Skeletal muscle tissue (tissue), 4 donors: ENCODE results near the gene PALD1. TPM values are rescaled to one million over a fixed set of nuclear protein-coding genes. Genes with fewer than 3 reads are reported as not detected.

ENCODE experiments used
- H3K27ac ChIP-seq: one replicate; pipeline ENCODE4 v1.7.0; 2013; ENCODE audit warnings: mild to moderate bottlenecking, low read depth, low read length, inconsistent platforms
- H3K27me3 ChIP-seq, 3 donors: one replicate each; pipeline ENCODE4 v1.7.0; 2013; ENCODE audit warnings: low read length in 3 of 3; ENCODE audit not compliant: control insufficient read depth in 3 of 3, insufficient read depth in 3 of 3
- H3K36me3 ChIP-seq, 3 donors: one replicate each; pipeline ENCODE4 v1.7.0; 2013; ENCODE audit warnings: low read length in 3 of 3; ENCODE audit not compliant: control insufficient read depth in 3 of 3, insufficient read depth in 3 of 3
- H3K4me1 ChIP-seq, 3 donors: one replicate each; pipeline ENCODE4 v1.7.0; 2013; ENCODE audit warnings: low read length in 3 of 3, mild to moderate bottlenecking in 3 of 3; ENCODE audit not compliant: control insufficient read depth in 3 of 3, insufficient read depth in 3 of 3
- H3K4me3 ChIP-seq, 3 donors: one replicate each; pipeline ENCODE4 v1.7.0; 2013; ENCODE audit warnings: low read length in 3 of 3
- H3K9ac ChIP-seq, 3 donors: one replicate each; pipeline ENCODE4 v1.7.0; 2013; ENCODE audit warnings: low read length in 3 of 3, mild to moderate bottlenecking in 3 of 3, moderate library complexity in 2 of 3, low read depth in 1 of 3
- H3K9me3 ChIP-seq, 3 donors: one replicate each; pipeline ENCODE4 v1.7.0; 2013; ENCODE audit warnings: low read length in 3 of 3; ENCODE audit not compliant: control insufficient read depth in 3 of 3
- total RNA-seq: library from RNA; depleted of rRNA; stranded (reverse); fragments of >200 nt; gene quantifications from one replicate; pipeline ENCODE4 v1.2.3, GENCODE V29; 2014
- donor health status: Osteomylitis.

PALD1 gene
- total RNA-seq, 1 donor from 2014 or later: 15.7 TPM

- no peaks in the 10 kb centered on the region for H3K9me3 ChIP-seq
These were observed 54.1 kb downstream of the PALD1 start for GRCh38 chr10:70532554-70533188.

GRCh38 chr10:70533189-70533558, 54.6 kb downstream of the PALD1 start:
- H3K36me3 ChIP-seq: peaks cover 0 to 4% (median 0%) of the 10 kb centered on the region in 3 donors
- no peaks in the 10 kb centered on the region for H3K9me3 ChIP-seq
- H3K27ac ChIP-seq: no peak overlapping the region
- peak overlapping the region in 1 of 3 donors; percentile 33 for H3K9ac ChIP-seq
- H3K4me1 ChIP-seq: peaks cover 0 to 10% (median 0%) of the 10 kb centered on the region in 3 donors
- no peaks in the 10 kb centered on the region for H3K27me3 ChIP-seq
- no peak overlapping the region for H3K4me3 ChIP-seq

More at GRCh38 chr10:70532554-70533188, 54.1 kb downstream of the PALD1 start:
- peaks cover 0 to 5% (median 0%) of the 10 kb centered on the region in 3 donors for H3K4me1 ChIP-seq
- no peaks in the 10 kb centered on the region for H3K27me3 ChIP-seq
- H3K27ac ChIP-seq: no peak overlapping the region
- no peak overlapping the region for H3K9ac ChIP-seq
- peaks cover 0 to 4% (median 0%) of the 10 kb centered on the region in 3 donors for H3K36me3 ChIP-seq
- no peak overlapping the region for H3K4me3 ChIP-seq

GRCh38 chr10:70534281-70534680, 55.7 kb downstream of the PALD1 start:
- Histone ChIP-seq H3K9me3 (no peaks in the 10 kb centered on the region), H3K36me3 (peaks cover 0 to 4% (median 0%) of the 10 kb centered on the region in 3 donors), H3K27me3 (no peaks in the 10 kb centered on the region), H3K27ac (no peak overlapping the region), H3K4me3 (no peak overlapping the region), H3K9ac (no peak overlapping the region), H3K4me1 (peaks cover 0 to 6% (median 0%) of the 10 kb centered on the region in 3 donors)

GRCh38 chr10:70535001-70535400, 56.4 kb downstream of the PALD1 start:
- Histone ChIP-seq H3K27me3 (no peaks in the 10 kb centered on the region), H3K36me3 (peaks cover 0 to 4% (median 0%) of the 10 kb centered on the region in 3 donors), H3K9me3 (no peaks in the 10 kb centered on the region), H3K4me1 (peaks cover 0 to 6% (median 0%) of the 10 kb centered on the region in 3 donors), H3K4me3 (no peak overlapping the region), H3K9ac (no peak overlapping the region), H3K27ac (no peak overlapping the region)

- Histone ChIP-seq H3K36me3 (peaks cover 0 to 2% (median 0%) of the 10 kb centered on the region in 3 donors), H3K27ac (no peak overlapping the region)
These were observed 56.9 kb downstream of the PALD1 start for GRCh38 chr10:70535451-70535850.

GRCh38 chr10:70536196-70536861, 57.8 kb downstream of the PALD1 start:
- Histone ChIP-seq H3K27me3 (no peaks in the 10 kb centered on the region), H3K9me3 (no peaks in the 10 kb centered on the region), H3K27ac (no peak overlapping the region), H3K4me3 (no peak overlapping the region), H3K4me1 (peaks cover 0 to 6% (median 2%) of the 10 kb centered on the region in 3 donors), H3K36me3 (peaks cover 0 to 4% (median 2%) of the 10 kb centered on the region in 3 donors), H3K9ac (no peak overlapping the region)

More at GRCh38 chr10:70535451-70535850, 56.9 kb downstream of the PALD1 start:
- Histone ChIP-seq H3K27me3 (no peaks in the 10 kb centered on the region), H3K4me3 (no peak overlapping the region), H3K4me1 (peaks cover 0 to 6% (median 2%) of the 10 kb centered on the region in 3 donors), H3K9ac (no peak overlapping the region), H3K9me3 (no peaks in the 10 kb centered on the region)

GRCh38 chr10:70537398-70538194, 59.0 kb downstream of the PALD1 start:
- H3K4me1 ChIP-seq: peaks cover 0 to 6% (median 2%) of the 10 kb centered on the region in 3 donors
- peaks cover 0 to 6% (median 2%) of the 10 kb centered on the region in 3 donors for H3K36me3 ChIP-seq
- peak overlapping the region in 1 of 3 donors; percentile 8 for H3K9ac ChIP-seq
- no peaks in the 10 kb centered on the region for H3K27me3 ChIP-seq
- H3K4me3 ChIP-seq: no peak overlapping the region
- no peak overlapping the region for H3K27ac ChIP-seq
- no peaks in the 10 kb centered on the region for H3K9me3 ChIP-seq

- H3K36me3 ChIP-seq: peaks cover 0 to 6% (median 2%) of the 10 kb centered on the region in 3 donors
- no peak overlapping the region for H3K27ac ChIP-seq
- H3K9ac ChIP-seq: peak overlapping the region in 1 of 3 donors; percentile 8
- H3K9me3 ChIP-seq: no peaks in the 10 kb centered on the region
- H3K4me3 ChIP-seq: no peak overlapping the region
- peaks cover 0 to 6% (median 2%) of the 10 kb centered on the region in 3 donors for H3K4me1 ChIP-seq
- no peaks in the 10 kb centered on the region for H3K27me3 ChIP-seq
These were observed 59.6 kb downstream of the PALD1 start for GRCh38 chr10:70538195-70538520.

GRCh38 chr10:70538731-70539338, 60.3 kb downstream of the PALD1 start:
- Histone ChIP-seq H3K4me1 (peaks cover 0 to 6% (median 2%) of the 10 kb centered on the region in 3 donors), H3K27ac (no peak overlapping the region), H3K36me3 (peaks cover 0 to 9% (median 2%) of the 10 kb centered on the region in 3 donors), H3K4me3 (no peak overlapping the region), H3K27me3 (no peaks in the 10 kb centered on the region), H3K9me3 (no peaks in the 10 kb centered on the region), H3K9ac (no peak overlapping the region)
